ENCODE data around the gene VEGFD. TPM values are rescaled to one million over a fixed set of nuclear protein-coding genes. Genes with fewer than 3 reads are reported as not detected.

Gene VEGFD
- total and polyA plus RNA-seq, 9 of the 15 experiments (the other 6 are each of a cell fraction or from before 2014, with no cell fraction given): 0.03 TPM; not detected in 8

DNA sequence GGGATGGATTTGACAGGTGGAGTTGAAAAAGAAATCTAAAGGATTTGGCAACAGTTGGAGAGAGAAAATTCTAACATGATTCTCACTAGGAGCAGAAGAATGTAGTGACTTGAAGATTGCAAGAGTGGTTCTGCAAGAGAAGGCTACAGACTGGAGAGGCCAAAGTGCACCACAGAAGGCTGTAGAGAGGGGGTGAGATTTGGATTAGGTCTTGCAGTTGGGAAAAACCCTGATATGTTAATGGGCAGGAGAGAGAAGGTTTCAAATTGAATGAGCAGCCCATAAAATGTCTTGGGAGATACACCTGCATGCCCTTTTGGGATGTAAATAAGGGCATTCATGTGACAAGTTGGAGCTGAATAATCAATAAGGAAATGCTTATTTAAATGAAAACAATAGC is 14.7 kb upstream of the VEGFD start:
- BruUV-seq (replicated peaks): no TSS peak
- POLR2A ChIA-PET: no interaction called here
- TF ChIP-seq SMARCA4 (IDR thresholded peaks at IDR 0.05): no peak
- no peak for TF ChIP-seq CCNT2 (IDR thresholded peaks at IDR 0.05; ENCODE audit: borderline replicate concordance, extremely low read depth, insufficient read length, low read depth, low read length)
- TF ChIP-seq, protein P1, sequence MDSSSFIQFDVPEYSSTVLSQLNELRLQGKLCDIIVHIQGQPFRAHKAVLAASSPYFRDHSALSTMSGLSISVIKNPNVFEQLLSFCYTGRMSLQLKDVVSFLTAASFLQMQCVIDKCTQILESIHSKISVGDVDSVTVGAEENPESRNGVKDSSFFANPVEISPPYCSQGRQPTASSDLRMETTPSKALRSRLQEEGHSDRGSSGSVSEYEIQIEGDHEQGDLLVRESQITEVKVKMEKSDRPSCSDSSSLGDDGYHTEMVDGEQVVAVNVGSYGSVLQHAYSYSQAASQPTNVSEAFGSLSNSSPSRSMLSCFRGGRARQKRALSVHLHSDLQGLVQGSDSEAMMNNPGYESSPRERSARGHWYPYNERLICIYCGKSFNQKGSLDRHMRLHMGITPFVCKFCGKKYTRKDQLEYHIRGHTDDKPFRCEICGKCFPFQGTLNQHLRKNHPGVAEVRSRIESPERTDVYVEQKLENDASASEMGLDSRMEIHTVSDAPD (CRISPR knock-in tag; IDR thresholded peaks at IDR 0.05): no peak
- TF ChIP-seq ZFP30 (CRISPR knock-in tag; IDR thresholded peaks at IDR 0.05; ENCODE audit: borderline replicate concordance): no peak
- DNase-seq (ENCODE audit: extremely low read depth in 1 of 4, low spot score in 3 of 4) (no peak), FAIRE-seq (no peak), ATAC-seq (no peak)
- CTCF ChIA-PET (ENCODE audit: low intra/inter-chr PET ratio): no interaction called here
- no peak overlapping the region for H2AFZ ChIP-seq (ENCODE audit: low read depth, low read length)
- H3K4me3 ChIP-seq: no peak overlapping the region
- intact Hi-C loops (cut with micrococcal nuclease) (no loop called here), in situ Hi-C loops (cut with MboI) (no loop called here)
- no peak overlapping the region for H3K4me2 ChIP-seq (ENCODE audit: insufficient read depth, low read length)
- no peak overlapping the region for H3K27ac ChIP-seq (ENCODE audit: extremely low read depth, low read depth, low read length)
- no peaks in the 10 kb centered on the region for H3K36me3 ChIP-seq (ENCODE audit: control insufficient read depth, insufficient read depth, low read length)
- no peaks in the 10 kb centered on the region for H3K27me3 ChIP-seq (ENCODE audit: control insufficient read depth in 2 of 2, insufficient read depth in 2 of 2, low read length in 2 of 2)
- no peaks in the 10 kb centered on the region for H4K20me1 ChIP-seq (replicated peaks; ENCODE audit: control insufficient read depth, insufficient read depth, low read length)
- H3K9ac ChIP-seq (ENCODE audit: insufficient read depth in 1 of 2, low read depth in 2 of 2, low read length in 2 of 2): no peak overlapping the region
- H3K4me1 ChIP-seq (replicated peaks in 1 of 2; ENCODE audit: control insufficient read depth in 2 of 2, insufficient read depth in 2 of 2, low read length in 2 of 2): no peaks in the 10 kb centered on the region
- H3K9me3 ChIP-seq (replicated peaks; ENCODE audit: control insufficient read depth, insufficient read depth, low read depth, low read length): no peaks in the 10 kb centered on the region
- H3K79me2 ChIP-seq (ENCODE audit: control insufficient read depth, insufficient read depth, low read length): no peaks in the 10 kb centered on the region
- H3K9me1 ChIP-seq (ENCODE audit: control insufficient read depth, insufficient read depth, low read length): no peaks in the 10 kb centered on the region

DNA sequence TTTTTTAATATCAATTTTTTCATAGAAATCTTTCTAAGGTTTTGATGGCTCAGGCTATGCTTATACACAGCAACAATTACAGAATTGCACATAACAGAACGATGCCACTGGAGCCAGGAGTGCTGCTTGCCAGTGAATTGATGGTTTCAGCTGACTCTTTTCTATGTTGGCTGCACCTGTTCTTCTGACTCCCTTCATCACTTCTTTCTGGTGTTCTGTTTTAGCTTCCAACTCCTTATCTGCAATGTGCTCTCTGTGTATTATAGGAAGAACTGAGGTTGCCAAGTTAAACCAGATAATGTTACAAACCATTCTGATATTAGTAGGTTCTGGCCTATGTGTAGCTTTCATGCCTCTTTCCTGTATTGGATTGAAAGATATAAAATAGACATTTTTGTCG is 11.6 kb upstream of the VEGFD start:
- BruUV-seq (replicated peaks): no TSS peak
- Histone ChIP-seq H3K79me2 (ENCODE audit: control insufficient read depth, insufficient read depth, low read length) (no peaks in the 10 kb centered on the region), H3K36me3 (ENCODE audit: control insufficient read depth, insufficient read depth, low read length) (no peaks in the 10 kb centered on the region), H3K9ac (ENCODE audit: insufficient read depth in 1 of 2, low read depth in 2 of 2, low read length in 2 of 2) (no peak overlapping the region), H3K27ac (ENCODE audit: extremely low read depth, low read depth, low read length) (no peak overlapping the region), H3K9me3 (replicated peaks; ENCODE audit: control insufficient read depth, insufficient read depth, low read depth, low read length) (no peaks in the 10 kb centered on the region), H2AFZ (ENCODE audit: low read depth, low read length) (no peak overlapping the region), H3K4me3 (no peak overlapping the region), H3K4me1 (replicated peaks in 1 of 2; ENCODE audit: control insufficient read depth in 2 of 2, insufficient read depth in 2 of 2, low read length in 2 of 2) (no peaks in the 10 kb centered on the region), H3K9me1 (ENCODE audit: control insufficient read depth, insufficient read depth, low read length) (no peaks in the 10 kb centered on the region), H3K27me3 (ENCODE audit: control insufficient read depth in 2 of 2, insufficient read depth in 2 of 2, low read length in 2 of 2) (no peaks in the 10 kb centered on the region), H3K4me2 (ENCODE audit: insufficient read depth, low read length) (no peak overlapping the region), H4K20me1 (replicated peaks; ENCODE audit: control insufficient read depth, insufficient read depth, low read length) (no peaks in the 10 kb centered on the region)
- FAIRE-seq (no peak), ATAC-seq (no peak), DNase-seq (ENCODE audit: extremely low read depth in 1 of 4, low spot score in 3 of 4) (no peak)
- POLR2A ChIA-PET: interaction anchor here (0.5 to 0.8 kb wide), 3 partner anchors 9 to 461 kb away, joined by 3 to 4 read pairs (median 4); no protein-coding TSS in a partner anchor
- WGBS (ENCODE audit: insufficient coverage, low coverage, missing lambda C conversion rate): 6% methylated on average over 2 of the region's 2 CpGs
- in situ Hi-C loops (cut with MboI): no loop called here
- CTCF ChIA-PET (ENCODE audit: low intra/inter-chr PET ratio): no interaction called here
- intact Hi-C loops (cut with micrococcal nuclease): no loop called here
- no peak for TF ChIP-seq SIN3B (IDR thresholded peaks at IDR 0.05; ENCODE audit: low read depth)
- no peak for TF ChIP-seq ZNF165 (CRISPR knock-in tag; IDR thresholded peaks at IDR 0.05; ENCODE audit: borderline replicate concordance)
- no peak for TF ChIP-seq E2F3 (CRISPR knock-in tag; IDR thresholded peaks at IDR 0.05)
- TF ChIP-seq TCF7 (IDR thresholded peaks at IDR 0.05; ENCODE audit: borderline replicate concordance): no peak
- TF ChIP-seq, protein P2, sequence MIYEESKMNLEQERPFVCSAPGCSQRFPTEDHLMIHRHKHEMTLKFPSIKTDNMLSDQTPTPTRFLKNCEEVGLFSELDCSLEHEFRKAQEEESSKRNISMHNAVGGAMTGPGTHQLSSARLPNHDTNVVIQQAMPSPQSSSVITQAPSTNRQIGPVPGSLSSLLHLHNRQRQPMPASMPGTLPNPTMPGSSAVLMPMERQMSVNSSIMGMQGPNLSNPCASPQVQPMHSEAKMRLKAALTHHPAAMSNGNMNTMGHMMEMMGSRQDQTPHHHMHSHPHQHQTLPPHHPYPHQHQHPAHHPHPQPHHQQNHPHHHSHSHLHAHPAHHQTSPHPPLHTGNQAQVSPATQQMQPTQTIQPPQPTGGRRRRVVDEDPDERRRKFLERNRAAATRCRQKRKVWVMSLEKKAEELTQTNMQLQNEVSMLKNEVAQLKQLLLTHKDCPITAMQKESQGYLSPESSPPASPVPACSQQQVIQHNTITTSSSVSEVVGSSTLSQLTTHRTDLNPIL (CRISPR knock-in tag; IDR thresholded peaks at IDR 0.05): no peak
- TF ChIP-seq TAL1 (IDR thresholded peaks at IDR 0.05): no peak
- no peak for TF ChIP-seq EWSR1 (IDR thresholded peaks at IDR 0.05; ENCODE audit: borderline replicate concordance, low read depth, partially characterized antibody)
- TF ChIP-seq ZNF408 (CRISPR knock-in tag; IDR thresholded peaks at IDR 0.05; ENCODE audit: low read depth): no peak
